ENCODE data around the gene TNRC6A.
A peak's percentile ranks its signal among the peaks of the same experiment; 100 is the strongest.
"Not testable (repeated sequence)": the region's sequence is repeated elsewhere in the genome, so short reads cannot be mapped to it uniquely, and the experiment has no call there.

Gene TNRC6A

DNA sequence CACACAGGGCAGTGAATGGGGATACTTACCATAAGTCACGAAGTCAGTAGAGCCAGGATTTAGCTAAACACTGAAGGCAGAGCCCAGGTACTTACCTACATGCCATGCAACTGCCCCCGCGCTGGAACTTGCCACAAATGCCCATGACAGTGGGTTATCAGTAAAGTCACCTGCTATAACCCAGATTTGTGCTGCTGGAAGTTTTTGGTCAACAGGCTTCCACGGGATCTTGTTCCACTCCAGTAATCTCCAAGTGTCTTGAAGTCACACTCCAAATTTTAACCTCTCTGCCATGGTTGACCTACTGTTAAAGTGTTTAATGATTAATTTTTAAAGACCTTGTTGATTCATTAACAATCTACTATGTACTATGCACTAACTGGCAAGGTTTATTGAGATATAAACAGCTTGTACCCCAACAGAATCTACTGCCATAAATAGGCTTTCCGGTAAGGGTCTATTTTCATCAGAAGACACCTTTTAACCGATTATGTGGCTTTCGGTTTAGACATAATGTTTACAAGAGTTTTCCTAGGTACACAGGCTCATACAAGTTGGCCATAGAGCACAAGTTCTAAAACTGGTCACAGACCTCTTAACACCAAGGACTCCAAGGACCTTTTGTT lies 110.0 kb downstream of the TNRC6A start:
- DNase-seq (ENCODE audit: insufficient read length, low spot score) (no peak), FAIRE-seq (no peak)

DNA sequence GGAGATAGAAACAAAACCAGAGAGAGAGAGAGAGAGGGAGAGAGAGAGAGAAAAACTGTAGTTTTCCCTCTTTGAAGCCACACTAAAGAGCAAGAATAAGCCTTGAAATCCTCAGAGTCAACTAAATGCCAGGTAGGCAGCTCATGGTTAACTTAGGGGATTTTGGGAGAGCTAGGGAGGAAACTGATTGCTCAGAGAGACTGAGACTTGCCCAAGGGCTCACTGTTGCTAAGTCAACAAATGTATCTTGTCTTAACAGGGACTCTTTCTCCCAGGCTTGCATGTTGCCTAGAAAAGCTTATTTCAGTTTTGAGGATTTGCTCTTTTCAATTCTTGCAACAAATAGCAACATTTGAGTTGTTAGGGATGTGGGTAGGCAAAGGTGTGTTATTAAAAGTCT lies 111.8 kb downstream of the TNRC6A start:
- DNase-seq (ENCODE audit: insufficient read length, low spot score) (no peak), FAIRE-seq (no peak)

DNA sequence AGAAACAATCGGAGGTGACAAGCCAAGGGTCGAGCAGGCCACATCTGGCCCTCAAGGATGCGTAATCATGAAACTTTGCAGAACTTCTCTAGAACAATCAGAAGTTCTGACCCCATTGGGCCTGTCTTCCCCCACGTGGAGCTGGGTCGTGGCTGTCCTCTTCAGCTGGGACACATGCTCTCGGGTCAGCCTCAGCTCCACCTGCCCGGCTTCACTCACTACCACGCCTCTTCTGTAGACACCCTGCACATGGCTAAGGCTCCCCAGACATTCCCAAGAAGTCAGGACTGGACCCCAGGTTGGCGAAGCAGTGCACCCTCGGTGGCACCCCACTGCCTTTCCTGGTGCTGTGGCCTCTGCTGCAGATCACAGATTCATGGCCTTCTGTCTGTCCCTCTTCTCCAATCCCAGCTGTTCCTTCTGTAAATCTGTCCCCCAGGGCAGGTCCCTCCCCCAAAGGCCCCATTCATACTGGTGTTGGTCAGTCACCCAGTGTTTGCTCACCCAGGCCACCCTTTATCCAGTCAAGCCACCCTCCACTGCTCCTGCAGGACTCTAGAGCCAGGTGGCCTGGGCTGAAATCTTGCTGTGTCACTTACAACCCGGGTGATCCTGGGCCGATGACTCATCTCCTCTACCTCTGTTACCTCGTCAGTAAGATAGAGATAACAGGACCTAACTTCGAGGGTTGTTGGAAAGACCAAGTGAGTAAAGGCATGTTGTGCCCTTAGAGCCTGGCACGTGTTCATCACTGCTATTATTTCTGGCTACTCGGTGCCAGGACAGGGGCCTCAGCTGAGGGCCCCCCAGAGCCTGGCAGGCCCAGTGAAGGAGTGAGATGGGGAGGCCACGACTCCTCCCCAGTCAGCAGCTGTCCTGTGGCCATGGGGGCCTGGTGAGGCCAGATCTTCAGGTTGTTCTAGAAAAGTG lies 114.9 kb downstream of the TNRC6A start:
- FAIRE-seq (no peak), DNase-seq (ENCODE audit: insufficient read length, low spot score) (no peak)

DNA sequence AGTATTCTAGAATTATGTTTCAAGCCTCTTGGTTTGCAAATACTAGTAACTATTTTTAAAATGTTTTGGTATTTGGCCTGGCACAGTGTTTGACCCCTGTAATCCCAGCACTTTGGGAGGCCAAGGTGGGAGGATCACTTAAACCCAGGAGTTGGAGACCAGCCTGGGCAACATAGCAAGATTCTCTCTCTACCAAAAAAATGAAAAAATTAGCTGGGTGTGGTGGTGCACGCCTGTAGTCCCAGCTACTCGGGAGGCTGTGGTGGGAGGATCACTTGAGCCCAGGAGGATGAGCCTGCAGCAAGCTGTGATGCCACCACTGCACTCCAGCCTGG lies 115.5 kb downstream of the TNRC6A start:
- not testable (repeated sequence) for FAIRE-seq; DNase-seq (ENCODE audit: insufficient read length, low spot score)

DNA sequence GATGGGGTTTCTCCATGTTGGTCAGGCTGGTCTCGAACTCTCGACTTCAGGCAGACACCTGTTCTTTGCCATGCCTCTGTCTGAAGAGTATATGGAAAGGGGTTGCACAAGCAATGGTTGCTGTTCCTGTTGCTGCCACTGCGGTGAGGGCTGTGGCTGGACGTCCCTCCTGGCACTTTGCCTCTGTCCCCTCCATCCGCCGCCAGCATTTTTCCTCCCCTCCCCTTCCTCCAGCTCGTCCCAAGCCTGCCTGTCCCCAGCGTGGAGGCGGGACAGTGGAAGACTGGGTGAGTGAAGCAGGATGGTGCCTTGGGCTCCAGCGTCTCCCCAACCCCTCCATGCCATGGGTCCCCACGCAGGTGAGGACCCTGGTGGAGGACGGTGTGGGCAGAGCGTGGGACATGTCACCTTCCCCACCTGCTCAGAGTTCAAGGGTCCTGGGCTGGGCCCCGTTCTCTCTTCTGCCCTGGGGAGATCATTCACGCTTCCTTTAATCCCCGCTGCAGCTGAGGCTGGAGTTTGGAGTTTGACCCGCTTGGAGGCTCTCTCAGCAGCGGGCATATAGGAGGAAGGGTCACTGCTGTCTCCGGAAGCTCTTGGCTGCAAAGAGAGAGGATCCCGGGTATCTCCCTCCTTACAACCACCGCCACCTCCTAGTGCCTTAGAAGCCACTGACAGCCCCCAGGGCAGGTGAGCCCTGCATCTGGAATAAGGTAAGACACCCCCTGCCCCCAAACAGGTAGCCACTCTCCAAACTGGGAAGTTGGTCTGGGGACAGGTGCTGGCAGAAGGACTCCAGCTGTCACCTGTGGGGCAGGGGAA lies 116.5 kb downstream of the TNRC6A start, which contains the start of gene SLC5A11:
TSS of gene SLC5A11 (plus strand) at position 238 of the 822 bp plus-strand sequence. CDS start 12,681 bp downstream, outside the sequence.
- no peak for DNase-seq (ENCODE audit: insufficient read length, low spot score)
- FAIRE-seq = no peak

DNA sequence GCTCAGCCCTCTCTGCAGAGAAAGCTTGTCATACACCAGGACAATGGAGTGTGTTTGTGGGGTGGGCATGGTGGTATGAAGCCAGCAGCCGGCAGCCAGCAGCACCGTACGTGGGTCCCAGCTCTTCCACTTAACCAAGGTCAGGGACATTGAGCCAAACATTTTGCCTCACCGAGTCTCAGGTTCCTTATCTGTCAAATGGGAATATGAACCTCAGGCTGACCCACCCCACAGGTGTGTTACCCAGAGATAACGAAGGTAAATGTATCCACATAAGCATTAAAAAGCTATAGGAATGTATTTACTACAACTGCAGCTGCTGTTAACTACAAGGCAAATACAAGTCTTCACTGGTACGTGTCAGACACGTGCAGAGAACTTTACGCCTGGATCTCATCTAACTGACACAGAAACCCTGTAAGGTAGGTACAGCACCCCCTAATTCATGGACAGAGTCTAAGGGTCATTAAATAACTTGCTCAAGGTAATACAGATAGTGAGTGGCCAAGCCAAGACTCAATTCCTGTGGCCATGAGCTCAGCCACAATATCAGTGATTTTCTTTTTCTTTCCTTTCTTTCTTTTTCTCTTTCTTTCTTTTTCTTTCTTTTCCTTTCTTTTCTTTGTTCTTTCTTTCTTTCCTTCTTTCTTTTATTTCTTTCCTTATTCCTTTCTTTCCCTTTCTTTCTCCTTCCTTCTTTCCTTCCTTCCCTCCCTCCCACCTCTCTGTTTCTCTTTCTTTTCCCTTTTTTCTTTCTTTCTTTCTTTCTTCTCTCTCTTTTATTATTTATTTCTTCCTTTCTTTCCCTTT lies 117.3 kb downstream of the TNRC6A start:
- DNase-seq (ENCODE audit: insufficient read length, low spot score) (no peak), FAIRE-seq (no peak)

DNA sequence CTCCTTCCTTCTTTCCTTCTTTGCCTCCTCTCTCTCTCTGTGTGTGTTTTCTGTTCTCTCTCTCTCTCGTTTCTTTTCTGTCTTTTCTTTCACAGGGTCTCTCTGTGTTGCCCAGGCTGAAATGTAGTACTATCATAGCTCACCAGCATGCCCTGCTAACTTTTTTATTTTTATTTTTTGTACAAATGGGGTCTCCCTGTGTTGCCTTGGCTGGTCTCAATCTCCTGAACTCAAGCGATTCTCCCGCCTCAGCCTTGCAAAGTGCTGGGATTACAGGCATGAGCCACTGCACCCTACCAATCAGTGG lies 117.9 kb downstream of the TNRC6A start:
- FAIRE-seq (no peak), DNase-seq (ENCODE audit: insufficient read length, low spot score) (no peak)

DNA sequence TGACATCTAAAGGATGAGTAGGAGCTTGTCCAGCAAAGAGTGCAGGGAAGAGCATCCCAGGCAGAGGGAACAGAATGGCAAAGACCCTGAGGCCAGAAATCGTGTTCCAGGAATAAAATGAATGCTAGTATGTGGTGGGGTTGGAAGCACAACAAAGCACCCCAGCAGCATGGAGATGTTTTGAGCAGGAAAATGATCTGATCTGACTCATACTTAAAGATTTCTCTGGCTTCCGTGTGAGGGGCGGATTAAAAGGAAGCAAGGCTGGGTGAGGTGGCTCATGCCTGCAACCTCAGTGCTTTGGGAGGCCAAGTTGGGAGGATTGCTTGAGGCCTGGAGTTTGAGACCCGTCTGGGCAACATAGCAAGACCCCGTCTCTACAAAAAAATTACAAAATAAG lies 118.6 kb downstream of the TNRC6A start:
- FAIRE-seq (no peak), DNase-seq (ENCODE audit: insufficient read length, low spot score) (no peak)

DNA sequence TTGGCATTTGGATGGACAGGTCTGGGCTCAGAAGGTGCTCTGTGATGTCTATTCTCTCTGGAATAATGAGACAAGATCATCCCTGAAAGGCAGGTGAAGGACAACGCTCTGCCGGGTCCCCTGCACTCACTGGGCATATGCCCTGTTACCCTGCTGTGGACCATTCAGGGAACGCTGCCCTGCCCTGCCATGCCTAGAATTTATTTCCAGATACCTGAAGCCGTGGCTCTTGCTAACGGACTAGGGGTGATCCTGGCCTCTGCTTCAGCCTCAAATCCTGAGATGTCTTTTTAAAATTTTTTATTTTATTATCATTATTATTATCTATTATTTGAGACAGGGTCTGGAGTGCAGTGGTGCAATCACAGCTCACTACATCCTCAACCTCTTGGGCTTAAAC lies 120.2 kb downstream of the TNRC6A start:
- FAIRE-seq = no peak
- DNase-seq (ENCODE audit: insufficient read length, low spot score) = no peak

DNA sequence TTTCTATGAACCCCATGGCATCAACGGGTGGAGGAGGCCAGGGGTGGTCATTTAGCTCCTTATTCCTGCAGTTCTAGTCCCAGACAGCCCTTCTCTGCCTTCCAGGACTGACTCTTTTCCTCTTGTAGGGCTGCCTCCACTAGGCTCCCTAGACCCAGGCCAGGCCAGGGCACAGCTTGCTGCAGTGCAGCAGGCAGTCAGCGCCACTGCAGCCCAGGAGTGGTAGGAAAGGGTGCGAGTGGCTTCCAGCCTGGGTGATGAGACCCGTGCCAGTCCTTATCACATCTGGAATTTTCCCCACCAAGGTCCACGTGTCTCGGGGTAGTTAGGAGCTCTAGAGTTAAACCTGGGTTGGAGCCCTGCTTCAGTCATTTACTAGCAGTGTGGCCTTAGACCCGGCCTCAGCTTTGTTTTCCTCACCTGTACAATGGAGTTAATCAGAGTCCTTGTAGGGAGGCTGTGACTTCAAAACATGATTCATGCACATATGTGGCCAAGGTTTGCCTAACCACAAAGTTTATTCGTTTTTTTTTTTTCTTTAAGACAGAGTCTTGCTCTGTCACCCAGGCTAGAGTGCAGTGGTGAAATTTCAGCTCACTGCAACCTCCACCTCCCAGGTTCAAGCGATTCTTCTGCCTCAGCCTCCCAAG lies 121.0 kb downstream of the TNRC6A start:
- DNase-seq (ENCODE audit: insufficient read length, low spot score) = no peak
- no peak for FAIRE-seq

DNA sequence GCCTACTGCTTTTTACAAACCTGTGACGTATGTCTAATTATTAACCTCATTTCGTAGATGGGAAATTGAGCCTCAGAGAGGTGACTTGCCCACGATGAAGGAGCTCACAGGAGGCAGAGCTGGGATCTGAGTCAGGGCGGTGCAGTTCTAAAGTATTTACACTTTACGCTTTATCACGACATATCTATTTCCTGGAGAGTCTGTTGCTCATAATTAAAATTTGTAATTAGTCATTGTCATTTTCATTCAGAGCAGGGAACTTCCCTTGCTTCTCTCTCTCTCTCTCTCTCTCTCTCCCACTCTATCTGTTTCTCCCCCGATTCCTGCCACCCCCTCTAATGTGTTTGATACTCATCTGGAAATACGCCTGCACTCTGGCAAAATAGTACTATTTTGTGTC lies 122.2 kb downstream of the TNRC6A start:
- DNase-seq (ENCODE audit: insufficient read length, low spot score) (no peak), FAIRE-seq (no peak)

DNA sequence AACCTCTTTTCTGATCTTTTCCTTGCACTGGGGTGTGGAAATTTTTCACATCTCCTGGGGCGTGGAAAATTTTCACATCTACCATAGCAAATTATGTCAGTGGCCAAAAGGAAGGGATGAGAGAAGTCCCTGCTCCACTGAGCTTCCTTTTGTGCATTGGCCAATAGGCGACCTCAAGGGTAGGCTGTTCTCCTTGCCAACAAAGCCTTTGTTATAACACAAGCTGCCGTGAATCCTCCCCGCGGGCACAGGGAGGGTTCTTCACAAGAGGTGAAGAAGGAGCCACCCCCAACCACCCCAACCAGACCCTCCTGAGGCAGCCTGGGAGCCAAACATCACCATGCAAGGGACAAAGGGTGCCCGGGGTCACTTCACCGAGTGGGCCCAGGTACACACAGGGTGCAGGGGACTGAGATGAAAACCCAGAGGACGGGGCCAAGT lies 122.8 kb downstream of the TNRC6A start:
- no peak for FAIRE-seq

DNA sequence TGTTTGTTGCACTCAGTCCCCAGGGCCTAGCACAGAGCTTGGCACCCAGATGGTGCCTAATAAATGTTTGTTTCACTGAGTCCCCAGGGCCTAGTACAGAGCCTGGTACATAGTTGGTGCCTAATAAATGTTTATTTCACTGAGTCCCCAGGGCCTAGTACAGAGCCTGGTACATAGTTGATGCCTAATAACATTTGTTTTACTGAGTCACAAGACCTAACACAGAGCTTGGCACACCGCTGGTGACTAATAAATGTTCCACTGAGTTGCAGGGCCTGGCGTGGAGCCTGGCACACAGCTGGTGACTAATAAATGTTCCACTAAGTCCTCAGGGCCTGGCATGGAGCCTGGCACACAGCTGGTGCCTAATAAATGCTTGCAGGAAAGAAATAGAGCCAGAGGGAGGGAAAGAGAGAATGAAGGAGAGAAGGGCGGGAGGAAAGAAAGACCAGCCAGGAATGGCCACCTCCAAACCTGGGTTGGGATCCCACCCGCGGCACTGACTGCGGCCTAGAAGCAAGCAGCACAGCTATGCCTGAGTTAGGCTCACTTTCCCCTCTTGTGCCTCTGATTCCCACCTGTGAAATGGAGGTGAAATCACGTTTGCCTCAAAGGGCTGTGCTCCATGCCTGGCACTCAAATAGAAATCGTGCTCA lies 123.8 kb downstream of the TNRC6A start:
- FAIRE-seq (no peak), DNase-seq (ENCODE audit: insufficient read length, low spot score) (no peak)

More for the DNA sequence above, 122.8 kb downstream of the TNRC6A start:
- no peak for DNase-seq (ENCODE audit: insufficient read length, low spot score)

DNA sequence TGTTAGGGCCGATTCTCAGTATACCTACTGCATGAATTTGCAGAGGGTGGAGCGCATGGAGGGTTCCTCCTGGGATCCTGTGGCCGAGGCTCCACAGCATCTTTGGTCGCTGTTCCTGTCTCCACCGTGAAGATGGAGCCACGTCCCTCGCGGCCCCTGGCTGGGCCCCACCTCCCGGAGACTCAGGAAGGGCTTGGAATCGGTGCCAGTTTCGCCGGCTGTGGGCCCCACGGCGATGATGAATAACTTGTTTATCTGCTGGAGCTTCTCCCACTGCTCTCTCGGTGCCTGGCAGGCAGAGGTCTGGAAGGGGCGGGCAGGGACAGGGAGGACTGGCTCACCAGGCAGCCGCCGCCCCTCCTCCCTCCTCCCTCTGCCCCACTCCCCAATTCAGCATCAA lies 124.4 kb downstream of the TNRC6A start:
- peak; percentile 42 for DNase-seq (ENCODE audit: insufficient read length, low spot score)
- no peak for FAIRE-seq

DNA sequence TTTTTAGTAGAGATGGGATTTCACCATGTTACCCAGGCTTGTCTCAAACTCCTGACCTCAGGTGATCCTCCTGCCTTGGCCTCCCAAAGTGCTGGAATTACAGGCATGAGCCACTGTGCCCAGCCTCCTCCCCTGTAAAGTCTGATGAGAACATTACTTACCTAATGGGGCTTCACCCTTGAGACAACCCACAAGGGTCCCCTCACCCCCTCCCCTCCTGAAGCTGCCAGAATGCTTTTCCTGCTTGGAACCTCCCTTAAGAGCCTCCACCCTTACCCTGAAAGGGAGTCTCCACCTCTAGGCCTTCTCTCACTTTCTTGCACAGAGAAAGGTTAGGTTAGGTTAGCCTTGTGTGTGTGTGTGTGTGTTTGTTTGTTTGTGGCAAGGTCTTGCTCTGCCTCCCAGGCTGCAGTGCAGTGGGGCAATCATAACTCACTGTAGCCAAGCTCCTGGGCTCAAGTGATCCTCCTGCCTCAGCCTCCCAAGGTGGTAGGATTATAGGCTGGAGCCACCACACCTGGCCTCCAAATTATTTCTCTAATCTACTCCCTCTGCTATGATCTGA lies 125.2 kb downstream of the TNRC6A start:
- FAIRE-seq = no peak
- DNase-seq (ENCODE audit: insufficient read length, low spot score) = no peak

DNA sequence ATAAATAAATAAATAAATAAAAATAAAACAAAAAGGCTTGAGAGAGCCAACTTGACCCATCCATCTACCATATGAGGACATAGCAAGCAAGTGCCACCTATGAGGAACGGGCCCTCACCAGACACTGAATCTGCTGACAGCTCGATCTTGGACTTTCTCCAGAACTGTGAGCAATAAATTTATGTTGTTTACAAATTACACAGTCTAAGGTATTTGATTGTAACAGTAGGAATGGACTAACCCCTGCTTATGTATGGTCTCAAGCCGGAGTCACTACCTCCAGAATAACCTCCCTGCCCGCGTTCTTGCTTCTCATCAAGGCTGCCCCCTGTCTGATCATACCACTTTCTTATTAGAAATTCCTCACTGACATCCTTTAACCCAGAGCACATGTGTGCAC lies 126.2 kb downstream of the TNRC6A start:
- FAIRE-seq (no peak), DNase-seq (ENCODE audit: insufficient read length, low spot score) (no peak)

DNA sequence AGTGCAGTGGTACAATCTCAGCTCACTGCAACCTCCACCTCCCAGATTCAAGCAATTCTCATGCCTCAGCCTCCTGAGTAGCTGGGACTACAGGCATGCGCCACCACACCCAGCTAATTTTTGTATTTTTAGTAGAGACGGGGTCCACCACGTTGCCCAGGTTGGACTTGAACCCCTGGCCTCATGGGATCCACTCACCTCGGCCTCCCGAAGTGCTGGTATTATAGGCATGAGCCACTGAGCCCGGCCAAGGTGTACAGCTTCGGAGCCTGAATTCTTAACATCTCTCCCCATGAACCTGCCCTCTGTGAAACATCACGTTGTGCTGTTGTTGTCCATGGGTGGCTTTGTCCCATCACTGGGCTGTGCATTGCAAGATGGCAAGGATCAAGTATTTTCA lies 127.4 kb downstream of the TNRC6A start:
- FAIRE-seq; DNase-seq (ENCODE audit: insufficient read length, low spot score): not testable (repeated sequence)

DNA sequence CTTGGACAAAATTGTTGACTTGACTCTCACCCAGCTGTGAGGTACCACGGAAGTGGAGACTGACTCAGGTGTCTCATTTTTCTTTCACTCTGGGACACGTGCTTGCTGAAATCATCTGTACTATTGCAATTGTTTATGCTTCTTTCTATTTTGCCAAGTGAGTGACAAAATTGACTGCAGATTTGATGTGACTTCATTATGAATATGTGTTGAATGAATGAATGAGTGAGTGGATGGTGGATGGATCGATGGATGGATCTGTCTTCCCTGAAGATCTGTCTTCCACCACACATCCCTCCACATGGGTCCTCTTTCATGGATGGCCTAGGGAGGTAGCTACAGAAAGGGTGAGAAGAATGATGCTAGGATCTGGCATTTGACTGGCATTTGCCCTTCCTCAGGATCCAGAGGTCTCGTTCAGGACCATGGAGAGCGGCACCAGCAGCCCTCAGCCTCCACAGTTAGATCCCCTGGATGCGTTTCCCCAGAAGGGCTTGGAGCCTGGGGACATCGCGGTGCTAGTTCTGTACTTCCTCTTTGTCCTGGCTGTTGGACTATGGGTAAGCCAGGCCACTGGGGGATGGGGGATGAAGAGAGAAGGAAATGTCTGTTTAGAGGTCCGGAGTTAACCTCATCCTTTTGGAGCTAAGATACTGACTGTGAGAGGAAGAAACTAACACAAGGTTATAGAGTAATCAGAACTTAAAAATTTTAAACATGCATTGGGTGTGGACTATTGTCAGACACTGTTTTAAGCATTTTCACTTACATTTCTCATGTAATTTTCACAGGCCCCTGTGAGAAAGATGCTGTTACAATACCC lies 129.0 kb downstream of the TNRC6A start:
- DNase-seq (ENCODE audit: insufficient read length, low spot score) (peak; percentile 67), FAIRE-seq (no peak)

All from HTR-8/SVneo (cell line).